IPS-18c (cell line): Measurements from ENCODE around the gene TSNAXIP1.

Source experiments
- H3K4me3 ChIP-seq: 2 replicates; pipeline ENCODE4 v1.7.0; 2013; ENCODE audit warnings: low read depth, mild to moderate bottlenecking, low read length, moderate library complexity; ENCODE audit not compliant: insufficient read depth
- H3K9me3 ChIP-seq: one replicate; pipeline ENCODE4 v1.6.1; 2013; ENCODE audit warnings: mild to moderate bottlenecking, low read length, moderate library complexity; ENCODE audit not compliant: control insufficient read depth, insufficient read depth

The TSNAXIP1 gene

GRCh38 chr16:67806428-67807147, at the start of gene TSNAXIP1, which contains the start of gene RANBP10:
TSS of gene TSNAXIP1 (plus strand) at chr16:67806889. CDS start at chr16:67807150, 261 bp downstream.
TSS of gene RANBP10 (minus strand) at chr16:67806560. CDS start at chr16:67806536, 24 bp downstream.
- Histone ChIP-seq H3K9me3 (no peaks in the 10 kb centered on the region), H3K4me3 (peak within 1 kb of the TSS; percentile 97)

- H3K9me3 ChIP-seq: no peaks in the 10 kb centered on the region
- H3K4me3 ChIP-seq: no peak overlapping the region
Observed at GRCh38 chr16:67758006-67758405, 48.7 kb upstream of the TSNAXIP1 start.

GRCh38 chr16:67758966-67759365, 47.7 kb upstream of the TSNAXIP1 start:
- Histone ChIP-seq H3K4me3 (no peak overlapping the region), H3K9me3 (no peaks in the 10 kb centered on the region)

GRCh38 chr16:67760206-67760955, 46.3 kb upstream of the TSNAXIP1 start:
- H3K4me3 ChIP-seq: no peak overlapping the region
- no peaks in the 10 kb centered on the region for H3K9me3 ChIP-seq

GRCh38 chr16:67760956-67761230, 45.8 kb upstream of the TSNAXIP1 start:
- Histone ChIP-seq H3K4me3 (no peak overlapping the region), H3K9me3 (no peaks in the 10 kb centered on the region)

- no peaks in the 10 kb centered on the region for H3K9me3 ChIP-seq
- no peak overlapping the region for H3K4me3 ChIP-seq
Observed at GRCh38 chr16:67761924-67762323, 44.8 kb upstream of the TSNAXIP1 start.

- H3K9me3 ChIP-seq: no peaks in the 10 kb centered on the region
- no peak overlapping the region for H3K4me3 ChIP-seq
Observed at GRCh38 chr16:67762385-67762784, 44.3 kb upstream of the TSNAXIP1 start.

GRCh38 chr16:67763066-67763465, 43.6 kb upstream of the TSNAXIP1 start:
- Histone ChIP-seq H3K4me3 (no peak overlapping the region), H3K9me3 (no peaks in the 10 kb centered on the region)

- H3K9me3 ChIP-seq: no peaks in the 10 kb centered on the region
Observed at GRCh38 chr16:67764158-67764667, 42.5 kb upstream of the TSNAXIP1 start.

GRCh38 chr16:67766291-67766690, 40.4 kb upstream of the TSNAXIP1 start:
- no peak overlapping the region for H3K4me3 ChIP-seq

More at GRCh38 chr16:67764158-67764667, 42.5 kb upstream of the TSNAXIP1 start:
- H3K4me3 ChIP-seq: no peak overlapping the region

GRCh38 chr16:67767953-67768352, 38.7 kb upstream of the TSNAXIP1 start:
- Histone ChIP-seq H3K4me3 (no peak overlapping the region), H3K9me3 (no peaks in the 10 kb centered on the region)

More at GRCh38 chr16:67766291-67766690, 40.4 kb upstream of the TSNAXIP1 start:
- H3K9me3 ChIP-seq: no peaks in the 10 kb centered on the region

- H3K4me3 ChIP-seq: no peak overlapping the region
- H3K9me3 ChIP-seq: no peaks in the 10 kb centered on the region
Observed at GRCh38 chr16:67770346-67770991, 36.2 kb upstream of the TSNAXIP1 start.

GRCh38 chr16:67773099-67773498, 33.6 kb upstream of the TSNAXIP1 start:
- H3K9me3 ChIP-seq: no peaks in the 10 kb centered on the region
- H3K4me3 ChIP-seq: no peak overlapping the region

- no peaks in the 10 kb centered on the region for H3K9me3 ChIP-seq
- H3K4me3 ChIP-seq: no peak overlapping the region
Observed at GRCh38 chr16:67773569-67774456, 32.9 kb upstream of the TSNAXIP1 start.

- H3K9me3 ChIP-seq: no peaks in the 10 kb centered on the region
- no peak overlapping the region for H3K4me3 ChIP-seq
Observed at GRCh38 chr16:67774457-67774853, 32.2 kb upstream of the TSNAXIP1 start.

GRCh38 chr16:67775273-67775672, 31.4 kb upstream of the TSNAXIP1 start:
- no peak overlapping the region for H3K4me3 ChIP-seq
- no peaks in the 10 kb centered on the region for H3K9me3 ChIP-seq
